K562 (cell line): Measurements from ENCODE around the gene MSI1.

Experiments
- PTBP1 ChIP-seq: fragments of 200-400 bp; formaldehyde crosslinking; IDR thresholded peaks from 2 replicates; pipeline ENCODE4 v1.6.1; 2017; ENCODE audit warnings: low read depth, low read length
- TF ChIP-seq, protein P1 (sequence below), 2 experiments: fragments of 450-650 bp in 1 of 2; sonication (generic) in 1 of 2; formaldehyde crosslinking in 1 of 2; IDR thresholded peaks in 1 of 2; conservative IDR thresholded peaks in 1 of 2; 2 replicates each; pipeline versions ENCODE4 v1.6.1 to v1.8.1; 2016 to 2023; ENCODE audit warnings: mild to moderate bottlenecking in 2 of 2, moderate library complexity in 2 of 2, inconsistent platforms in 1 of 2, missing genetic modification reagents in 1 of 2

DNA sequence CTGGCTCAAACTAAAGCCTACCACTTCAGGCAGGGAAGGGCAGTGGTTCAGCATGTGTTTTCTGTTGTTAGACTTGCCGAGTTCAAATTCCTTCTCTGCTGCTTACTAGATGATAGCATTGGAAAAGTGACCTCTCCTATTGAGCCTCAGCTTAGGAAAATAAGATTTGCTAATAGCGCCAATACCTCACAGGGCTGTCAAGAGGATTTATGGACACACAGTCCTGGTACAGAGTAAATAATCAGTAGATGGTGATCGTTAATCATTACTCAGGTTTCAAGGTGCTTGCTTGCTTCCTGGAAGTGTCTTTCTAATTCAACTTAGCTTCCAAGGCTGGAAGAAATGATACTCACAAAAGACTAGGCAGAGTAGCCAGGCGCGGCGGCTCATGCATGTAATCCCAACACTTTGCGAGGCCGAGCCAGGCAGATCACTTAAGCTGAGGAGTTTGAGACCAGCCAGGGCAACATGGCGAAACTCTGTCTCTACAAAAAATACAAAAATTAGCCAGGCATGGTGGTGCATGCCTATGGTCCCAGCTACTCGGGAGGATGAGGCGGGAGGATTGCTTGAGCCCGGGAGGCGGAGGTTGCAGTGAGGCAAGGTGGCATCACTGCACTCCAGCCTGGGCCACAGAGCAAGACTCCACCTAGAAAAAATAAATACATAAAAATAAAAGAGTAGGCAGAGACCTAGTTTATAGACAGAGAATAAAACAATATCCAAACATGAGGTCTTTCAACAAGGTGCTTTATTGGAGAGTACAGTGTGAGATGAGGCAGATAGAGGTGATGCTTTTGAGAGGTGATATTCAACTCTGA, 47.4 kb downstream of the MSI1 start:
- TF ChIP-seq PTBP1: no peak
- TF ChIP-seq, protein P1, sequence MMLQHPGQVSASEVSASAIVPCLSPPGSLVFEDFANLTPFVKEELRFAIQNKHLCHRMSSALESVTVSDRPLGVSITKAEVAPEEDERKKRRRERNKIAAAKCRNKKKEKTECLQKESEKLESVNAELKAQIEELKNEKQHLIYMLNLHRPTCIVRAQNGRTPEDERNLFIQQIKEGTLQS (IDR thresholded peaks at IDR 0.05): no peak
- TF ChIP-seq, protein P1 (CRISPR knock-in tag; conservative IDR thresholded peaks at IDR 0.05): no peak
